ENCODE measurements around the gene TLE5. TPM values are rescaled to one million over a fixed set of nuclear protein-coding genes. Genes with fewer than 3 reads are reported as not detected.

The TLE5 gene
- total and polyA plus RNA-seq, 10 of the 15 experiments (the other 5 are each of a cell fraction or from before 2014, with no cell fraction given) = 2.5 to 373 (median 154) TPM

GRCh38 chr19:3061182-3062161, 823 bp downstream of the TLE5 start (continued):
- TF ChIP-seq ATF2 (IDR thresholded peaks at IDR 0.05; ENCODE audit: low read length) = no peak
- TF ChIP-seq FOS (IDR thresholded peaks at IDR 0.05; ENCODE audit: borderline replicate concordance, extremely low read depth, insufficient read length) = no peak
- TF ChIP-seq SMARCA5 (IDR thresholded peaks at IDR 0.05) = 0 out of 2 replicates have a peak, but pooled peaks have one; percentile 69
- peak; percentile 27 to 48 (median 42); a peak in 4 of 6 replicates for TF ChIP-seq CTCF (IDR thresholded peaks at IDR 0.05 in 2 of 3, conservative IDR thresholded peaks at IDR 0.05 in 1 of 3; ENCODE audit: control insufficient read depth in 2 of 3, extremely low read depth in 1 of 3, insufficient read depth in 1 of 3, low read depth in 3 of 3, low read length in 3 of 3)
- TF ChIP-seq, protein P1, sequence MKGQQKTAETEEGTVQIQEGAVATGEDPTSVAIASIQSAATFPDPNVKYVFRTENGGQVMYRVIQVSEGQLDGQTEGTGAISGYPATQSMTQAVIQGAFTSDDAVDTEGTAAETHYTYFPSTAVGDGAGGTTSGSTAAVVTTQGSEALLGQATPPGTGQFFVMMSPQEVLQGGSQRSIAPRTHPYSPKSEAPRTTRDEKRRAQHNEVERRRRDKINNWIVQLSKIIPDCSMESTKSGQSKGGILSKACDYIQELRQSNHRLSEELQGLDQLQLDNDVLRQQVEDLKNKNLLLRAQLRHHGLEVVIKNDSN (IDR thresholded peaks at IDR 0.05; ENCODE audit: borderline replicate concordance, extremely low read length, insufficient read depth, low read depth, low read length) = no peak
- 0 out of 2 replicates have a peak, but pooled peaks have one; percentile 29 for TF ChIP-seq ATF7 (IDR thresholded peaks at IDR 0.05; ENCODE audit: low read depth)
- no peak for TF ChIP-seq SUZ12 (IDR thresholded peaks at IDR 0.05; ENCODE audit: unreplicated experiment)
- TF ChIP-seq, protein P2, sequence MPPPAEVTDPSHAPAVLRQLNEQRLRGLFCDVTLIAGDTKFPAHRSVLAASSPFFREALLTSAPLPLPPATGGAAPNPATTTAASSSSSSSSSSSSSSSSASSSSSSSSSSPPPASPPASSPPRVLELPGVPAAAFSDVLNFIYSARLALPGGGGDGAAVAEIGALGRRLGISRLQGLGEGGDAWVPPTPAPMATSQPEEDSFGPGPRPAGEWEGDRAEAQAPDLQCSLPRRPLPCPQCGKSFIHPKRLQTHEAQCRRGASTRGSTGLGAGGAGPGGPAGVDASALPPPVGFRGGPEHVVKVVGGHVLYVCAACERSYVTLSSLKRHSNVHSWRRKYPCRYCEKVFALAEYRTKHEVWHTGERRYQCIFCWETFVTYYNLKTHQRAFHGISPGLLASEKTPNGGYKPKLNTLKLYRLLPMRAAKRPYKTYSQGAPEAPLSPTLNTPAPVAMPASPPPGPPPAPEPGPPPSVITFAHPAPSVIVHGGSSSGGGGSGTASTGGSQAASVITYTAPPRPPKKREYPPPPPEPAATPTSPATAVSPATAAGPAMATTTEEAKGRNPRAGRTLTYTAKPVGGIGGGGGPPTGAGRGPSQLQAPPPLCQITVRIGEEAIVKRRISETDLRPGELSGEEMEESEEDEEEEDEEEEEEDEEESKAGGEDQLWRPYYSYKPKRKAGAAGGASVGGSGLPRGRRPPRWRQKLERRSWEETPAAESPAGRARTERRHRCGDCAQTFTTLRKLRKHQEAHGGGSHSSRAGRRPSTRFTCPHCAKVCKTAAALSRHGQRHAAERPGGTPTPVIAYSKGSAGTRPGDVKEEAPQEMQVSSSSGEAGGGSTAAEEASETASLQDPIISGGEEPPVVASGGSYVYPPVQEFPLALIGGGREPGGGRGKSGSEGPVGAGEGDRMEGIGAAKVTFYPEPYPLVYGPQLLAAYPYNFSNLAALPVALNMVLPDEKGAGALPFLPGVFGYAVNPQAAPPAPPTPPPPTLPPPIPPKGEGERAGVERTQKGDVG (CRISPR knock-in tag; IDR thresholded peaks at IDR 0.05) = no peak
- no peak for TF ChIP-seq KAT2A (conservative IDR thresholded peaks at IDR 0.05; ENCODE audit: control insufficient read depth, low read depth, low read length)
- no peak for TF ChIP-seq ZBTB11 (CRISPR knock-in tag; IDR thresholded peaks at IDR 0.05)
- no peak for TF ChIP-seq FOXM1 (IDR thresholded peaks at IDR 0.05; ENCODE audit: low read depth, low read length)
- TF ChIP-seq ETV6 (conservative IDR thresholded peaks at IDR 0.05 in 1 of 2, IDR thresholded peaks at IDR 0.05 in 1 of 2; ENCODE audit: borderline replicate concordance in 1 of 2, low read depth in 1 of 2) = no peak
- TF ChIP-seq, protein P3, sequence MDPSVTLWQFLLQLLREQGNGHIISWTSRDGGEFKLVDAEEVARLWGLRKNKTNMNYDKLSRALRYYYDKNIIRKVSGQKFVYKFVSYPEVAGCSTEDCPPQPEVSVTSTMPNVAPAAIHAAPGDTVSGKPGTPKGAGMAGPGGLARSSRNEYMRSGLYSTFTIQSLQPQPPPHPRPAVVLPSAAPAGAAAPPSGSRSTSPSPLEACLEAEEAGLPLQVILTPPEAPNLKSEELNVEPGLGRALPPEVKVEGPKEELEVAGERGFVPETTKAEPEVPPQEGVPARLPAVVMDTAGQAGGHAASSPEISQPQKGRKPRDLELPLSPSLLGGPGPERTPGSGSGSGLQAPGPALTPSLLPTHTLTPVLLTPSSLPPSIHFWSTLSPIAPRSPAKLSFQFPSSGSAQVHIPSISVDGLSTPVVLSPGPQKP (IDR thresholded peaks at IDR 0.05; ENCODE audit: low read depth, low read length) = no peak
- TF ChIP-seq ESRRA (IDR thresholded peaks at IDR 0.05; ENCODE audit: low read length) = peak; percentile 60; the same call in 1 of the 2 replicates

All from GM12878 (cell line).